Tibial nerve (tissue), 4 donors: ENCODE data around the gene ADGRG3. TPM values are rescaled to one million over a fixed set of nuclear protein-coding genes. Genes with fewer than 3 reads are reported as not detected.

Experiments used
- DNase-seq, 2 donors: peaks; one replicate each; pipeline ENCODE4 v3.0.0-alpha.2; 2019; ENCODE audit warnings: low spot score in 2 of 2
- H3K27ac ChIP-seq, 4 donors: fragments of 200-600 bp; sonication (generic) in 3 of 4; one replicate each; pipeline ENCODE4 v1.5.1; 2017 to 2019; ENCODE audit warnings: mild to moderate bottlenecking in 1 of 4
- H3K27me3 ChIP-seq, 2 donors: fragments of 200-600 bp; sonication (generic) in 1 of 2; one replicate each; pipeline versions ENCODE4 v1.5.1 to v1.6.0; 2017 to 2019
- H3K36me3 ChIP-seq, 3 donors: fragments of 200-600 bp; sonication (generic); one replicate each; pipeline ENCODE4 v1.5.1; 2018 to 2019
- H3K4me1 ChIP-seq, 4 donors: fragments of 200-600 bp; sonication (generic) in 3 of 4; one replicate each; pipeline ENCODE4 v1.5.1; 2017 to 2019
- H3K4me3 ChIP-seq, 4 donors: fragments of 200-600 bp; sonication (generic) in 3 of 4; one replicate each; pipeline ENCODE4 v1.5.1; 2017 to 2019; ENCODE audit warnings: mild to moderate bottlenecking in 1 of 4, moderate library complexity in 1 of 4
- H3K9me3 ChIP-seq, 4 donors: fragments of 200-600 bp; sonication (generic) in 3 of 4; one replicate each; pipeline ENCODE4 v1.5.1; 2017 to 2019
- EP300 ChIP-seq, 2 donors: sonication (generic); formaldehyde crosslinking; IDR thresholded peaks; one replicate each; pipeline ENCODE4 v1.6.1; 2017; ENCODE audit warnings: antibody characterized with exemption in 2 of 2, mild to moderate bottlenecking in 1 of 2
- POLR2A ChIP-seq, 2 donors: fragments of 450-650 bp; IDR thresholded peaks; one replicate each; pipeline ENCODE4 v1.6.1; 2017; ENCODE audit warnings: antibody characterized with exemption in 2 of 2, mild to moderate bottlenecking in 2 of 2, moderate library complexity in 2 of 2
- WGBS, 2 donors: methylation state at CpG; one replicate each; pipeline ENCODE4 v1.1.5; 2018; 5-methylcytosine and 5-hydroxymethylcytosine counted together
- total RNA-seq, 4 donors: library from RNA; depleted of rRNA; stranded (reverse); fragments of >200 nt; gene quantifications; one replicate each; pipeline ENCODE4 v1.1.0, GENCODE V29; 2016
- TF ChIP-seq, protein P1 (sequence below), 5 experiments: fragments of 200-600 bp in 3 of 5; fragments of 450-650 bp in 2 of 5; sonication (generic) in 3 of 5; IDR thresholded peaks; one replicate each; pipeline ENCODE4 v1.5.1; 2016 to 2019; ENCODE audit warnings: antibody characterized with exemption in 5 of 5, mild to moderate bottlenecking in 3 of 5, moderate library complexity in 2 of 5

ADGRG3 gene
- total RNA-seq, 4 donors from 2014 or later: 0.21 to 1.8 (median 0.90) TPM; not detected in 1

- Histone ChIP-seq H3K27ac (no peak overlapping the region), H3K36me3 (no peaks in the 10 kb centered on the region), H3K9me3 (no peaks in the 10 kb centered on the region), H3K4me3 (no peak overlapping the region), H3K27me3 (no peaks in the 10 kb centered on the region), H3K4me1 (no peaks in the 10 kb centered on the region)
- WGBS, 2 donors: 89 to 90% methylated on average over 4 of the region's 4 CpGs
- TF ChIP-seq POLR2A (IDR thresholded peaks at IDR 0.05): no peak
- no peak for DNase-seq
Observed at GRCh38 chr16:57704905-57705852, 37.1 kb downstream of the ADGRG3 start.

- no peaks in the 10 kb centered on the region for H3K27me3 ChIP-seq
- H3K36me3 ChIP-seq: no peaks in the 10 kb centered on the region
- H3K27ac ChIP-seq: no peak overlapping the region
- TF ChIP-seq POLR2A (IDR thresholded peaks at IDR 0.05): no peak
- TF ChIP-seq EP300 (IDR thresholded peaks at IDR 0.05): no peak
- TF ChIP-seq, protein P1, sequence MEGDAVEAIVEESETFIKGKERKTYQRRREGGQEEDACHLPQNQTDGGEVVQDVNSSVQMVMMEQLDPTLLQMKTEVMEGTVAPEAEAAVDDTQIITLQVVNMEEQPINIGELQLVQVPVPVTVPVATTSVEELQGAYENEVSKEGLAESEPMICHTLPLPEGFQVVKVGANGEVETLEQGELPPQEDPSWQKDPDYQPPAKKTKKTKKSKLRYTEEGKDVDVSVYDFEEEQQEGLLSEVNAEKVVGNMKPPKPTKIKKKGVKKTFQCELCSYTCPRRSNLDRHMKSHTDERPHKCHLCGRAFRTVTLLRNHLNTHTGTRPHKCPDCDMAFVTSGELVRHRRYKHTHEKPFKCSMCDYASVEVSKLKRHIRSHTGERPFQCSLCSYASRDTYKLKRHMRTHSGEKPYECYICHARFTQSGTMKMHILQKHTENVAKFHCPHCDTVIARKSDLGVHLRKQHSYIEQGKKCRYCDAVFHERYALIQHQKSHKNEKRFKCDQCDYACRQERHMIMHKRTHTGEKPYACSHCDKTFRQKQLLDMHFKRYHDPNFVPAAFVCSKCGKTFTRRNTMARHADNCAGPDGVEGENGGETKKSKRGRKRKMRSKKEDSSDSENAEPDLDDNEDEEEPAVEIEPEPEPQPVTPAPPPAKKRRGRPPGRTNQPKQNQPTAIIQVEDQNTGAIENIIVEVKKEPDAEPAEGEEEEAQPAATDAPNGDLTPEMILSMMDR (IDR thresholded peaks at IDR 0.05): no peak
- H3K4me1 ChIP-seq: no peaks in the 10 kb centered on the region
- no peak for DNase-seq
- no peaks in the 10 kb centered on the region for H3K9me3 ChIP-seq
- H3K4me3 ChIP-seq: no peak overlapping the region
- 71 to 75% methylated on average over 1 of the region's 1 CpG for WGBS, 2 donors
Observed at GRCh38 chr16:57706717-57707116, 38.6 kb downstream of the ADGRG3 start.

DNA sequence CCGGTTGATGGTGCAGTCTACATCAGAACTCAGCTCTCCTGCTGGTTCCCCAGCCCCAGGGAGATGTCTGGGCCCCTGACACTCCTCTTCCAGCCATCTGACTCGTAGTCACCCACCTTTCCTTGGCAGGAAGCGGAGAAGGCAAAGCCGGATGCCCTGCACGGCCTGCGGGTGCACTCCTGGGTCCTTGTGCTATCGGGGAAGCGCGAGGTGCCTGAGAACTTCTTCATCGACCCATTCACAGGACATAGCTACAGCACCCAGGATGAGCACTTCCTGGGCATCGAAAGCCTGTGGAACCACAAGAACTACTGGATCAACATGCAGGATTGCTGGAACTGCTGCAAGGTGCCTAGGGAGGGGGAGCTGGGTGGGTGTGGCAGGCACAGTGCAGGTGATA, 39.2 kb downstream of the ADGRG3 start:
- TF ChIP-seq, protein P1 (IDR thresholded peaks at IDR 0.05): no peak
- TF ChIP-seq POLR2A (IDR thresholded peaks at IDR 0.05): no peak
- no peak for TF ChIP-seq EP300 (IDR thresholded peaks at IDR 0.05)
- H3K4me3 ChIP-seq: no peak overlapping the region
- 81 to 90% methylated on average over 9 to 11 of the region's 11 CpGs for WGBS, 2 donors
- no peaks in the 10 kb centered on the region for H3K9me3 ChIP-seq
- no peaks in the 10 kb centered on the region for H3K36me3 ChIP-seq
- no peak overlapping the region for H3K27ac ChIP-seq
- no peaks in the 10 kb centered on the region for H3K27me3 ChIP-seq
- no peaks in the 10 kb centered on the region for H3K4me1 ChIP-seq
- no peak for DNase-seq

DNA sequence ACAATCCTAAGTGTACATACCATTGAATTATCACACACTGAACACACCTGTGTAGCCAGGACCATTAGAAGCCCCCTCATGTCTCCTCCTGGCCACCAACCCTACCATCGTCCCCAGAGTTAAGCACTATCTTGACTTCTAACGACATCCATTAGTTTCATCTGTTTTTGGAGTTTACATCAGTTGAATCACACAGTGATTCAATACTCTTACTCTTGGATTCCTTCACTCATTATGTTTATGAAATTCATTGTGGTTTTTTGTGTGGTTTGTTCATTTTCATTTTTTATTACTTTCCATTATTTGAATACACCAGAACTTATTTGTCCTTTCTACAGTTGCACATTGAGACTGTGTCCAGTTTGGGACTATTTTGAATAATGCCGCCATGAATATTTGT, 40.1 kb downstream of the ADGRG3 start:
- H3K36me3 ChIP-seq: no peaks in the 10 kb centered on the region
- H3K27ac ChIP-seq: no peak overlapping the region
- DNase-seq: no peak
- H3K27me3 ChIP-seq: no peaks in the 10 kb centered on the region
- H3K9me3 ChIP-seq: no peaks in the 10 kb centered on the region
- TF ChIP-seq, protein P1 (IDR thresholded peaks at IDR 0.05): no peak
- no peak for TF ChIP-seq EP300 (IDR thresholded peaks at IDR 0.05)
- no peak for TF ChIP-seq POLR2A (IDR thresholded peaks at IDR 0.05)
- H3K4me1 ChIP-seq: no peaks in the 10 kb centered on the region
- no peak overlapping the region for H3K4me3 ChIP-seq
- WGBS, 2 donors: 89 to 90% methylated on average over 3 of the region's 3 CpGs

DNA sequence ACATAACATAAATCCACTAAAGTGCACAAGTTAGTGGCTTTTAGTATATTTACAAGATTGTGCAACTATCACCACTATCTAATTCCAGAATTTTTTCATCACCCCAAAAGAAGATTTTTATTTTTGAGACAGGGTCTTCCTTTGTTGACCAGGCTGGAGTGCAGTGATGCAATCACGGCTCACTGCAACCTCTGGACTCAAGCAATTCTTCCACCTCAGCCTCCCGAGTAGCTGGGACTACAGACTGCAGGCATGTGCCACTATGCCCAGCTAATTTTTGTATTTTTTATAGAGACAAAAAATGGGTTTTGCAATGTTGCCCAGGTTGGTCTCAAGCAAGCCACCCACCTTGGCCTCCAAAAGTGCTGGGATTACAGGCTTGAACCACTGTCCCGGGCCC, 41.6 kb downstream of the ADGRG3 start:
- whole genome bisulfite sequencing, 2 donors: 77 to 81% methylated on average over 3 of the region's 3 CpGs
- Histone ChIP-seq H3K4me1 (no peaks in the 10 kb centered on the region), H3K27me3 (no peaks in the 10 kb centered on the region), H3K27ac (no peak overlapping the region), H3K4me3 (no peak overlapping the region), H3K36me3 (no peaks in the 10 kb centered on the region), H3K9me3 (no peaks in the 10 kb centered on the region)
- TF ChIP-seq EP300 (IDR thresholded peaks at IDR 0.05) (no peak), POLR2A (IDR thresholded peaks at IDR 0.05) (no peak)
- TF ChIP-seq, protein P1 (IDR thresholded peaks at IDR 0.05): no peak
- DNase-seq: no peak
